H1 (cell line): Measurements from ENCODE around the gene SLMAP. TPM values are rescaled to one million over a fixed set of nuclear protein-coding genes. Genes with fewer than 3 reads are reported as not detected.

ENCODE experiments used
- CTCF ChIA-PET: fragments of 300-600 bp; sonication (Branson Sonifier 250); formaldehyde crosslinking; loops from one replicate; lab custom pipeline; 2021; ENCODE audit not compliant: partially characterized antibody; lab: Charles Lee
- POLR2A ChIA-PET: fragments of 300-600 bp; sonication (Branson Sonifier 250); formaldehyde crosslinking; loops from one replicate; lab custom pipeline; 2021; ENCODE audit warnings: inconsistent platforms; ENCODE audit not compliant: partially characterized antibody; lab: Charles Lee
- DNase-seq, 2 experiments: peaks; one replicate each; pipeline versions ENCODE4 v3.0.0 to v3.0.0-alpha.2; 2010 to 2022; ENCODE audit warnings: low spot score in 2 of 2, low read depth in 1 of 2, mixed read lengths in 1 of 2
- FAIRE-seq: peaks from 2 replicates; lab custom pipeline; 2011; peaks lifted over from hg19 to GRCh38; lab: Jason Lieb, UNC
- H2AFZ ChIP-seq: 2 replicates; pipeline ENCODE4 v1.8.1; 2012; ENCODE audit warnings: low read length, inconsistent platforms
- H2AK5ac ChIP-seq: 2 replicates; pipeline ENCODE4 v1.6.1; 2013; ENCODE audit warnings: low read depth, low read length
- H2BK120ac ChIP-seq: replicated peaks from 2 replicates; pipeline ENCODE3; 2013; ENCODE audit warnings: low read depth, low read length, inconsistent platforms
- H2BK12ac ChIP-seq: 2 replicates; pipeline ENCODE4 v1.6.1; 2013; ENCODE audit warnings: low read depth, low read length
- H2BK15ac ChIP-seq: 2 replicates; pipeline ENCODE4 v1.6.1; 2013; ENCODE audit warnings: low read length
- H2BK20ac ChIP-seq: 2 replicates; pipeline ENCODE4 v1.6.1; 2013; ENCODE audit warnings: low read length
- H2BK5ac ChIP-seq: 2 replicates; pipeline ENCODE4 v1.6.1; 2013; ENCODE audit warnings: low read depth, low read length
- H3K14ac ChIP-seq: 2 replicates; pipeline ENCODE4 v1.6.1; 2013; ENCODE audit warnings: inconsistent platforms; ENCODE audit not compliant: insufficient read length
- H3K18ac ChIP-seq: 2 replicates; pipeline ENCODE4 v1.6.1; 2013; ENCODE audit warnings: low read length; ENCODE audit errors: extremely low read depth
- H3K23ac ChIP-seq: 2 replicates; pipeline ENCODE4 v1.6.1; 2013; ENCODE audit warnings: inconsistent platforms; ENCODE audit not compliant: insufficient read length
- H3K23me2 ChIP-seq: 2 replicates; pipeline ENCODE4 v1.6.1; 2013; ENCODE audit warnings: low read depth, low read length
- H3K27ac ChIP-seq: 2 replicates; pipeline ENCODE4 v1.6.1; 2011; ENCODE audit warnings: low read depth, low read length, inconsistent platforms
- H3K27me3 ChIP-seq, 4 experiments: replicated peaks in 1 of 4; 1 replicate in 1 of 4; 2 replicates in 3 of 4; pipeline versions ENCODE4 v1.6.1 to v1.8.1; 2011 to 2013; ENCODE audit warnings: low read length in 3 of 4, mild to moderate bottlenecking in 3 of 4, inconsistent platforms in 2 of 4, mixed read lengths in 2 of 4, moderate library complexity in 1 of 4; ENCODE audit not compliant: control insufficient read depth in 3 of 4, insufficient read depth in 3 of 4; ENCODE audit errors: extremely low read depth in 1 of 4
- H3K36me3 ChIP-seq, 4 experiments: 2 replicates each; pipeline versions ENCODE4 v1.6.1 to v1.8.1; 2011 to 2013; ENCODE audit warnings: mild to moderate bottlenecking in 4 of 4, low read length in 3 of 4, moderate library complexity in 2 of 4, control low read depth in 1 of 4, inconsistent platforms in 1 of 4; ENCODE audit not compliant: insufficient read depth in 4 of 4, control insufficient read depth in 2 of 4
- H3K4ac ChIP-seq: replicated peaks from 2 replicates; pipeline ENCODE3; 2013; ENCODE audit warnings: low read length, low read depth, mixed read lengths, inconsistent platforms; ENCODE audit not compliant: insufficient read length
- H3K4me1 ChIP-seq, 4 experiments: replicated peaks in 1 of 4; 1 replicate in 1 of 4; 2 replicates in 3 of 4; pipeline versions ENCODE4 v1.6.1 to v1.8.1; 2011 to 2013; ENCODE audit warnings: low read length in 3 of 4, inconsistent platforms in 2 of 4, mixed read lengths in 1 of 4; ENCODE audit not compliant: insufficient read depth in 4 of 4, control insufficient read depth in 3 of 4
- H3K4me2 ChIP-seq, 2 experiments: 2 replicates each; pipeline versions ENCODE4 v1.6.1 to v1.8.1; 2011 to 2013; ENCODE audit warnings: low read depth in 2 of 2, low read length in 2 of 2, control low read depth in 1 of 2, inconsistent platforms in 1 of 2, mild to moderate bottlenecking in 1 of 2; ENCODE audit not compliant: insufficient read depth in 1 of 2
- H3K4me3 ChIP-seq, 4 experiments: fragments of 200-600, 300-600 bp in 1 of 4; sonication (generic), shearing (Covaris generic), sonication (Bioruptor Twin) in 1 of 4; 2 replicates each; pipeline versions ENCODE4 v1.5.1 to v1.8.1; 2011 to 2016; ENCODE audit warnings: low read length in 4 of 4, low read depth in 3 of 4, control low read depth in 2 of 4, inconsistent platforms in 2 of 4, mild to moderate bottlenecking in 2 of 4, mixed read lengths in 1 of 4, moderate library complexity in 1 of 4; ENCODE audit not compliant: insufficient read depth in 2 of 4; ENCODE audit errors: extremely low read depth in 1 of 4
- H3K56ac ChIP-seq: replicated peaks from 2 replicates; pipeline ENCODE3; 2013; ENCODE audit warnings: low read depth, mild to moderate bottlenecking, mixed read lengths, low read length, inconsistent platforms; ENCODE audit not compliant: insufficient read length
- H3K79me1 ChIP-seq: 2 replicates; pipeline ENCODE4 v1.6.1; 2013; ENCODE audit warnings: low read depth, low read length, control low read depth
- H3K79me2 ChIP-seq, 2 experiments: 2 replicates each; pipeline versions ENCODE4 v1.6.1 to v1.8.1; 2012 to 2013; ENCODE audit warnings: low read length in 2 of 2, mild to moderate bottlenecking in 2 of 2, inconsistent platforms in 1 of 2; ENCODE audit not compliant: insufficient read depth in 2 of 2, control insufficient read depth in 1 of 2
- H3K9ac ChIP-seq, 4 experiments: replicated peaks in 1 of 4; 1 replicate in 1 of 4; 2 replicates in 3 of 4; pipeline versions ENCODE4 v1.6.1 to v1.8.1; 2011 to 2013; ENCODE audit warnings: low read depth in 3 of 4, low read length in 3 of 4, control low read depth in 2 of 4, mild to moderate bottlenecking in 2 of 4, moderate library complexity in 2 of 4, inconsistent platforms in 1 of 4; ENCODE audit errors: extremely low read depth in 1 of 4
- H3K9me3 ChIP-seq, 2 experiments: 2 replicates each; pipeline versions ENCODE4 v1.6.1 to v1.8.1; 2012 to 2013; ENCODE audit warnings: mild to moderate bottlenecking in 2 of 2, moderate library complexity in 2 of 2, control low read depth in 1 of 2, inconsistent platforms in 1 of 2, low read depth in 1 of 2, low read length in 1 of 2, mixed read lengths in 1 of 2; ENCODE audit not compliant: insufficient read depth in 2 of 2
- H4K20me1 ChIP-seq, 2 experiments: replicated peaks in 1 of 2; 2 replicates each; pipeline versions ENCODE3 to v1.8.1; 2011 to 2013; ENCODE audit warnings: inconsistent platforms in 2 of 2, low read length in 2 of 2, mild to moderate bottlenecking in 1 of 2; ENCODE audit not compliant: insufficient read depth in 2 of 2, control insufficient read depth in 1 of 2
- H4K5ac ChIP-seq: 2 replicates; pipeline ENCODE4 v1.6.1; 2013; ENCODE audit warnings: low read length, low read depth, mixed read lengths, inconsistent platforms; ENCODE audit not compliant: insufficient read length
- H4K8ac ChIP-seq: 2 replicates; pipeline ENCODE4 v1.8.0; 2013; ENCODE audit warnings: mild to moderate bottlenecking, moderate library complexity, low read length, inconsistent platforms; ENCODE audit not compliant: insufficient read depth; ENCODE audit errors: extremely low read depth
- H4K91ac ChIP-seq: replicated peaks from 2 replicates; pipeline ENCODE3; 2013; ENCODE audit warnings: low read length, mixed read lengths, inconsistent platforms; ENCODE audit not compliant: insufficient read length
- ASH2L ChIP-seq: fragments of 200-600, 300-600 bp; sonication (generic); IDR thresholded peaks from one replicate; pipeline ENCODE4 v1.7.1; 2017; ENCODE audit warnings: low read length
- BACH1 ChIP-seq: IDR thresholded peaks from 2 replicates; pipeline ENCODE4 v1.6.1; 2012; ENCODE audit warnings: low read length, improper control_type of control experiment
- BCL11A ChIP-seq, 2 experiments: IDR thresholded peaks; one replicate each; pipeline ENCODE4 v1.6.1; 2011; ENCODE audit warnings: low read depth in 2 of 2, low read length in 2 of 2, mild to moderate bottlenecking in 2 of 2
- EP300 ChIP-seq, 2 experiments: IDR thresholded peaks; 1 replicate in 1 of 2; 2 replicates in 1 of 2; pipeline ENCODE4 v1.6.1; 2011 to 2012; ENCODE audit warnings: low read depth in 2 of 2, low read length in 2 of 2, mild to moderate bottlenecking in 2 of 2, borderline replicate concordance in 1 of 2, inconsistent platforms in 1 of 2, moderate library complexity in 1 of 2
- NRF1 ChIP-seq: IDR thresholded peaks from 2 replicates; pipeline ENCODE4 v1.6.1; 2011; ENCODE audit warnings: mild to moderate bottlenecking, low read depth, low read length, improper control_type of control experiment
- PHF8 ChIP-seq: fragments of 200-600 bp; sonication (generic); conservative IDR thresholded peaks from 2 replicates; pipeline ENCODE4 v1.7.1; 2012; ENCODE audit warnings: low read depth, mild to moderate bottlenecking, inconsistent platforms, low read length, moderate library complexity
- POLR2A ChIP-seq, 2 experiments: IDR thresholded peaks; 1 replicate in 1 of 2; 2 replicates in 1 of 2; pipeline ENCODE4 v1.6.1; 2011; ENCODE audit warnings: low read depth in 2 of 2, low read length in 2 of 2, mild to moderate bottlenecking in 2 of 2; ENCODE audit errors: control extremely low read depth in 1 of 2
- RBBP5 ChIP-seq: IDR thresholded peaks from 2 replicates; pipeline ENCODE4 v1.7.1; 2012; ENCODE audit warnings: low read depth, mild to moderate bottlenecking, inconsistent platforms, low read length, moderate library complexity, borderline replicate concordance
- RXRA ChIP-seq: IDR thresholded peaks from 2 replicates; pipeline ENCODE4 v1.6.1; 2011; ENCODE audit warnings: low read depth, mild to moderate bottlenecking, low read length, moderate library complexity; ENCODE audit not compliant: insufficient read depth
- SP1 ChIP-seq: IDR thresholded peaks from 2 replicates; pipeline ENCODE4 v1.6.1; 2011; ENCODE audit warnings: low read depth, low read length
- SP4 ChIP-seq: IDR thresholded peaks from 2 replicates; pipeline ENCODE4 v1.6.1; 2012; ENCODE audit warnings: low read length, inconsistent platforms
- SRF ChIP-seq: IDR thresholded peaks from 2 replicates; pipeline ENCODE4 v1.6.1; 2011; ENCODE audit warnings: mild to moderate bottlenecking, low read depth, low read length, moderate library complexity
- SUZ12 ChIP-seq: fragments of 200-600 bp; sonication (generic); IDR thresholded peaks from 2 replicates; pipeline ENCODE4 v1.6.1; 2012; ENCODE audit warnings: mild to moderate bottlenecking, inconsistent platforms, low read length, moderate library complexity, mixed read lengths
- TAF1 ChIP-seq: IDR thresholded peaks from 2 replicates; pipeline ENCODE4 v1.6.1; 2011; ENCODE audit warnings: mild to moderate bottlenecking, low read depth, low read length
- YY1 ChIP-seq: IDR thresholded peaks from 2 replicates; pipeline ENCODE4 v1.6.1; 2011; ENCODE audit warnings: low read depth, mild to moderate bottlenecking, low read length
- ZNF274 ChIP-seq: IDR thresholded peaks from 2 replicates; pipeline ENCODE4 v1.7.0; 2012; ENCODE audit warnings: low read length, borderline replicate concordance; ENCODE audit errors: extremely low read depth
- WGBS, 2 experiments: shearing (Covaris generic) in 1 of 2; methylation state at CpG; one replicate each; pipeline versions ENCODE4 v1.1.6 to v1.1.7; 2013 to 2015; ENCODE audit warnings: low lambda C conversion rate in 2 of 2, mixed read lengths in 2 of 2, inconsistent platforms in 1 of 2, low coverage in 1 of 2, missing lambda C conversion rate in 1 of 2; ENCODE audit not compliant: insufficient replicate concordance in 2 of 2, insufficient coverage in 1 of 2, insufficient read length in 1 of 2; ENCODE audit errors: extremely low coverage in 1 of 2, missing lambda C conversion rate in 1 of 2; 5-methylcytosine and 5-hydroxymethylcytosine counted together
- polyA plus RNA-seq, 7 experiments: library from polyadenylated mRNA; depleted of rRNA in 3 of 7; stranded (reverse) in 5 of 7; unstranded in 2 of 7; fragments of >200 nt in 5 of 7; fragments of 200-250 nt in 2 of 7; gene quantifications; 1 replicate in 5 of 7; 2 replicates in 1 of 7; 4 replicates in 1 of 7; pipeline versions ENCODE4 v1.2.1 to v1.2.3, GENCODE V29; 2011 to 2013; ENCODE audit warnings: missing spikeins in 2 of 7, mixed read lengths in 2 of 7
- total RNA-seq: library from RNA; stranded (reverse); fragmentation: NEBNext Ultra II Directional; extraction: Animal tissue kit (Norgen Biotek cat#: 25700); gene quantifications from 2 replicates; pipeline ENCODE4 v1.2.1, GENCODE V29; 2021

SLMAP gene
- total and polyA plus RNA-seq, 2 of the 8 experiments (the other 6 are each of a cell fraction or from before 2014, with no cell fraction given) = 13.6 to 70.4 TPM

DNA sequence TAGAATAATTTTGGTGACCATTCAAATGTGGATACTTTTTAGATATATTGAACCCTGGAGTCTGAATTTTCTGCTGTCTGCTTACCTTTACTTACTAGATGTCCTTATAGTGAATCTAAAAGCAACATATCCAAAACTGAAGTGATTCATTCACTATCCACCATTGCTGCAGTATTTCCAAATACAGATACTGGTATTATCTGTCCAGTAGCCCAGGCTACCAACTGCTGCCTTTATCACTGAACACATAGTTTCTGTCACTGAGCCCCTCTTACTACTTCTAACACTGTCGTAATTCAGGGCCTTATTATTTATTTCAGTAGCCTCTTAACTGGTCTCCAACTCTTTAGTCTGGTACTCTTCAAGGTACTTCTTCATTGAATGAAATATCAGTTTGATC is 49.2 kb downstream of the SLMAP start:
- no peak for DNase-seq
- peaks cover 4% of the 10 kb centered on the region for H3K79me1 ChIP-seq
- TF ChIP-seq EP300 (IDR thresholded peaks at IDR 0.05; ENCODE audit: borderline replicate concordance in 1 of 2, low read depth in 2 of 2, low read length in 2 of 2) (no peak), BCL11A (IDR thresholded peaks at IDR 0.05; ENCODE audit: low read depth in 2 of 2, low read length in 2 of 2) (no peak), SP1 (no peak), ZNF274 (no peak), YY1 (no peak), POLR2A (IDR thresholded peaks at IDR 0.05; ENCODE audit: control extremely low read depth in 1 of 2, low read depth in 2 of 2, low read length in 2 of 2) (no peak), BACH1 (no peak), SUZ12 (no peak), RBBP5 (no peak), SP4 (no peak), ASH2L (no peak), PHF8 (no peak), NRF1 (no peak), TAF1 (no peak), SRF (no peak), RXRA (no peak)

More for the DNA sequence above, 49.2 kb downstream of the SLMAP start:
- H3K14ac ChIP-seq = no peak overlapping the region
- H2BK20ac ChIP-seq = no peak overlapping the region
- H2BK120ac ChIP-seq = no peak overlapping the region
- no peak overlapping the region for H4K8ac ChIP-seq
- FAIRE-seq = no peak
- H3K27ac ChIP-seq = no peak overlapping the region
- H3K79me2 ChIP-seq = peaks cover 0 to 90% of the 10 kb centered on the region in 2 experiments; a peak in 2 of 4 replicates
- H3K23ac ChIP-seq = no peak overlapping the region
- H2AFZ ChIP-seq = no peak overlapping the region
- H3K27me3 ChIP-seq = no peaks in the 10 kb centered on the region
- no peaks in the 10 kb centered on the region for H3K36me3 ChIP-seq
- peaks cover 2 to 10% of the 10 kb centered on the region in 2 experiments for H4K20me1 ChIP-seq
- POLR2A ChIA-PET = interaction anchor here (0.9 kb wide), 1 partner anchor 22 kb away, joined by 4 read pairs; no protein-coding TSS in a partner anchor
- no peak overlapping the region for H2BK12ac ChIP-seq
- 90% methylated on average over 1 of the region's 1 CpG; no CpG with 5 or more reads in 1 of the 2 experiments for WGBS, 2 experiments
- H3K9me3 ChIP-seq = no peaks in the 10 kb centered on the region
- H2BK15ac ChIP-seq = no peak overlapping the region
- H2BK5ac ChIP-seq = no peak overlapping the region
- H4K91ac ChIP-seq = no peak overlapping the region
- H3K9ac ChIP-seq = no peak overlapping the region
- H4K5ac ChIP-seq = no peak overlapping the region
- H3K18ac ChIP-seq = no peak overlapping the region
- no peak overlapping the region for H3K4ac ChIP-seq
- H3K4me1 ChIP-seq = peaks cover 0 to 16% (median 8%) of the 10 kb centered on the region in 4 experiments; a peak in 5 of 7 replicates
- H3K4me2 ChIP-seq = no peak overlapping the region
- CTCF ChIA-PET = no interaction called here
- H3K23me2 ChIP-seq = no peaks in the 10 kb centered on the region
- H2AK5ac ChIP-seq = no peak overlapping the region
- no peak overlapping the region for H3K56ac ChIP-seq
- no peak overlapping the region for H3K4me3 ChIP-seq
